Measurements from ENCODE around the gene KPTN.

- TF ChIP-seq CTCF (IDR thresholded peaks at IDR 0.05), result no peak
- TF ChIP-seq POLR2A (IDR thresholded peaks at IDR 0.05), result no peak
Measured at GRCh38 chr19:47444388-47444821, 39.6 kb downstream of the KPTN start.

Measured in lower leg skin (tissue), 3 donors.